HG03039 (cell line): Measurements from ENCODE around the gene NT5DC2.
A peak's percentile ranks its signal among the peaks of the same experiment; 100 is the strongest.

Experiments
- ATAC-seq: cut with Tn5 transposase; IDR thresholded peaks from one replicate; pipeline ENCODE4 v1.9.1; 2021; ENCODE audit warnings: mild to moderate bottlenecking, moderate library complexity; ENCODE audit not compliant: unreplicated experiment

The NT5DC2 gene

GRCh38 chr3:52533623-52534280 lies at the start of gene NT5DC2:
Gene NT5DC2 (minus strand): TSS chr3:52533857. CDS start chr3:52533737, 120 bp downstream.
- peak; percentile 29 for ATAC-seq

GRCh38 chr3:52574056-52574965 lies 40.7 kb upstream of the NT5DC2 start:
- ATAC-seq: no peak

- ATAC-seq: no peak
Observed at GRCh38 chr3:52572221-52572620, 38.6 kb upstream of the NT5DC2 start.

GRCh38 chr3:52570076-52570475 lies 36.4 kb upstream of the NT5DC2 start:
- no peak for ATAC-seq

DNA sequence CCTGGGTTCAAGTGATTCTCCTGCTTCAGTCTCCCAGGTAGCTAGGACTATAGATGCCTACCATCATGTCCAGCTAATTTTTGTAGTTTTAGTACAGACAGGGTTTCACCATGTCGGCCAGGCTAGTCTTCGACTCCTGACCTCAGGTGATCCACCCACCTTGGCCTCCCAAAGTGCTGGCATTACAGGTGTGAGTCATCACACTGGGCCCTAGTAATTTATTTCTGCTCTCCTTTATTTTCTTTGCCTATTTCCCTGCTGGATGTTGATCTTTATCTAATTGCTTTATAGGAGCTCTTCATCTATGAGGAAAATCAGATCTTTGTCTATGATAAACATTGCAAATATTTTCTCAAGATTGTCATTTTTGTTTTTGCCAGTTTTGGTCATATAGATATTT lies 34.4 kb upstream of the NT5DC2 start:
- no peak for ATAC-seq

- ATAC-seq: no peak
Observed at GRCh38 chr3:52563984-52564383, 30.3 kb upstream of the NT5DC2 start.

DNA sequence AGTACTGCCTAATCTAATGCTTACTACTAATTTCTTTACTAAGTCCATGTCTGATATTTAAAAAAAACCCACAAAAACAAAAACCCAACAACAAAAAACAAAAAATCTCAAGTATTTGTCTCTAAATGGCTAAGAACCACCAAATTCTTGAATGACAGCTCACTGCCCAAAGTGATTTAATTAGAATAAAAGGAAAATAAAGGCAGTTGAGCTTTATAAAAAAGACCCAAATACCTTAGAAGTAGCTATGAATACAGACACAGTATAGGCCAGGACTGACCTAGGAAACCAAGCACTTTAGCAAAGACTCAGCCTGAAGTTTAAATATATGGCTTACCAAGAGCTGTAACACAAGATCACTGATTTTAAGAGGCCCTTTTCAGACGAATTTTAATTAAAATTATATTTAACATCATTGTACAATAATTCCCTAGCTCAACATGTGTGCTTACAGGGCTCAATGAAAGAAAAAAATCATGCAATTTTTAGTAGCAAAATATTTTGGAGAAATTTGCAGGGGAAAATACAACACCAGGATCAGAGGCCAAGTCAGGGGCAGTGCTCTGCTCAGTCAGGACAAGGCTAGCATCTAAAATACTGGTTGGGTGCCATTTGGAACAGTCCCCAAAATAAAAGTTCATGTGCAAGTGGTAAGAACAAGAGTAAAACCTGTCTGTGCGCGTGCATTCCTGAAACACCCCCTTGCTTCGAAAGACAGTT lies 27.5 kb upstream of the NT5DC2 start:
- ATAC-seq: no peak

- ATAC-seq: no peak
Observed at GRCh38 chr3:52558436-52558835, 24.8 kb upstream of the NT5DC2 start.

GRCh38 chr3:52557011-52557960 lies 23.6 kb upstream of the NT5DC2 start:
- no peak for ATAC-seq

GRCh38 chr3:52555056-52555455 lies 21.4 kb upstream of the NT5DC2 start:
- no peak for ATAC-seq

DNA sequence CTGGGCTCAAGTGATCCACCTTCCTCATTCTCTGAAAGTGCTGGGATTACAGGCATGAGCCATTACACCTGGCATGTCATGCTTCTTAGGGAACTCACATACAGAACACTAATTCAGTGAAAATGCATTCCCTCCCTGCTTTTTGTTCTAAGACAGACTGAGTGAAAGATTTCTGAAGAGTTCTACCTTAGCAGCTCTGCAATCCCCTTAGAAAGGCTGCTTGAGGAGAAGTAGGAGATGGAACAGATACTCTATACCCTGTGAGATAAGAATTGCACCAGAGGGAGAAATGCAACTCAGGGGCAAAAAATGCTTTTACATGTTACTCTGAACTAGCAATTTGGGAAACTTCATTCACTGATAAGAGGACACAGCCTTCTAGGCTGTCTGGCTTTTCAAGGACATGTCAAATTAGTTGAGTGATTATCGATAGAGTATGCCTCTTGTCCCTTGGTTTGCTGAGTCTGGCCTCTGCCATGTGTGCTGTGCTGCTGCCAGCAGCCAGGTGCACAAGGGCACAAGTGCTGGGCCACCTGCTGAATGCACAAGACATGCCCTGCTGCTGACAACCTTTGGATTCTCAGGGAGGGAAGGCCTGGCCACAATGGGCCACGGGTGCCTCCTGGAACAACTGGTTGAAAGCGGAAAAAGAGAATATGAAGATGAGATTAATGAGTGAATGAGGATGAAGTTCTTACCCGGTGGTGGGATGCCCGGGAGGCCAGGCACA lies 20.5 kb upstream of the NT5DC2 start:
- no peak for ATAC-seq

DNA sequence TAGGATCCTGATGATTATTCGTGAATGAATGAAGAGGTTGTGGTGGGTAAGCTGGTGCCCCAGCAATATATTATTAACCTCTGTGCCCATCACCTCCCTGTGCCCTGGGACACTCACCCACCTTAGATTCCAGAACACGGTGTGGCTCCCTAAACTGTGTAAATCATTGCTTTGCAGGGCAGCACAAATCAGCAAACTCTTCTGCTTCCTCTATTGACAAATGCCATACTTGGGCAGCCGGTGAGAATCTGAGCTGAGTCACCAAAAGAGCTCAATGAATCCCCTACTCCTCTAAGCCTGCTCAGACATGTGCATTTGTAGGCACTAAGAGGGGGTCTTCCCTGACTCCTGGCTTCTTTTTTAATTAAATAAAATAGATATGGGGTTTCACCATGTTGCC lies 18.4 kb upstream of the NT5DC2 start:
- no peak for ATAC-seq

DNA sequence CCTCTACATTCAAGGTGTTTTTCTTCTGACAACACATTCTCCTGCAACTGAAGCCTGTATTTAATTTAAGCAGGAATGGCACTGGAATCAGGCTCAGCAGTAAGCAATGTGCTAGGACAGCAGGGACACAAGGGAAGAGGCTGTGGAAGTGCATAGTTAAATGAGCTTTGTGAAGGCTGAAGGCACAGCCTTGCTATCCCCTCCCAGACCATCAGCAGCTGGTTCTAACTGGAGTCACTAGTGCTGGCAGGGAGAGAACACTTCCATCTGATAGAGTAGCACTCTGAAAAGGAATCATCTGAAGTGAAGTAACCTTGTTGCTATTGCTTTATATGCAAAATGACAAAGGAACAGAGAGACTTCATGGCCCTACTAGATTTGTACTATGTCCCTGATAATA lies 17.5 kb upstream of the NT5DC2 start:
- ATAC-seq: no peak

GRCh38 chr3:52547143-52547542 lies 13.5 kb upstream of the NT5DC2 start:
- no peak for ATAC-seq

- no peak for ATAC-seq
Observed at GRCh38 chr3:52546111-52546901, 12.6 kb upstream of the NT5DC2 start.

GRCh38 chr3:52544937-52545336 lies 11.3 kb upstream of the NT5DC2 start:
- ATAC-seq: no peak

GRCh38 chr3:52541050-52541449 lies 7.4 kb upstream of the NT5DC2 start:
- no peak for ATAC-seq

GRCh38 chr3:52539010-52539653 lies 5.5 kb upstream of the NT5DC2 start:
- no peak for ATAC-seq
